PC-3 (cell line): ENCODE measurements around the gene MATN1. TPM values are rescaled to one million over a fixed set of nuclear protein-coding genes. Genes with fewer than 3 reads are reported as not detected.

Experiments
- ATAC-seq: fragments of 200-7000 bp; cut with Tn5 transposase; 2 replicates; pipeline ENCODE4 v1.9.1; 2020; ENCODE audit warnings: mild to moderate bottlenecking, moderate library complexity
- BruUV-seq: library from RNA; stranded (reverse); fragments of 400-500 nt; replicated peaks from 2 replicates; lab custom pipeline; 2021; lab: Mats Ljungman, UMichigan
- CTCF ChIA-PET: fragments of 300-600 bp; sonication (Branson Sonifier 250); formaldehyde crosslinking; loops from one replicate; lab custom pipeline; 2022; ENCODE audit warnings: antibody characterized with exemption; lab: Charles Lee
- POLR2A ChIA-PET: fragments of 300-600 bp; sonication (Branson Sonifier 250); formaldehyde crosslinking; loops from one replicate; lab custom pipeline; 2022; ENCODE audit warnings: antibody characterized with exemption; ENCODE audit not compliant: unreplicated experiment; lab: Charles Lee
- DNase-seq: peaks from one replicate; pipeline ENCODE4 v3.0.0-alpha.2; 2015
- H2AFZ ChIP-seq: fragments of 300-600 bp; sonication (generic); 2 replicates; pipeline ENCODE4 v1.6.0; 2016; ENCODE audit warnings: antibody characterized with exemption, low read length
- H3F3A ChIP-seq: fragments of 300-600 bp; sonication (generic); one replicate; pipeline ENCODE4 v1.6.0; 2017; ENCODE audit warnings: antibody characterized with exemption, low read length, control low read depth, mild to moderate bottlenecking; ENCODE audit not compliant: unreplicated experiment
- H3K27ac ChIP-seq: fragments of 300-600 bp; sonication (generic); 2 replicates; pipeline ENCODE4 v1.5.1; 2016; ENCODE audit warnings: mild to moderate bottlenecking, low read length
- H3K27me3 ChIP-seq: fragments of 300-600 bp; sonication (generic); 2 replicates; pipeline ENCODE4 v1.6.1; 2016; ENCODE audit warnings: low read length, mixed read lengths
- H3K36me3 ChIP-seq: fragments of 300-600 bp; sonication (generic); 2 replicates; pipeline ENCODE4 v1.6.1; 2016; ENCODE audit warnings: low read depth, mixed run types, low read length, mixed read lengths
- H3K4me1 ChIP-seq: fragments of 300-600 bp; sonication (generic); 2 replicates; pipeline ENCODE4 v1.5.1; 2016; ENCODE audit warnings: low read length; ENCODE audit not compliant: insufficient read depth
- H3K4me2 ChIP-seq: fragments of 300-600 bp; sonication (generic); 2 replicates; pipeline ENCODE4 v1.6.0; 2016; ENCODE audit warnings: low read length
- H3K4me3 ChIP-seq: fragments of 300-600 bp; sonication (generic); 2 replicates; pipeline ENCODE4 v1.5.1; 2016; ENCODE audit warnings: mild to moderate bottlenecking, low read length, mixed read lengths
- H3K79me2 ChIP-seq: fragments of 300-600 bp; sonication (generic); 2 replicates; pipeline ENCODE4 v1.6.1; 2017; ENCODE audit warnings: low read length, mixed read lengths
- H3K9ac ChIP-seq: fragments of 300-600 bp; sonication (generic); 2 replicates; pipeline ENCODE4 v1.6.0; 2016; ENCODE audit warnings: mild to moderate bottlenecking, low read length
- H3K9me2 ChIP-seq: fragments of 300-600 bp; sonication (generic); replicated peaks from 2 replicates; pipeline ENCODE4 v1.6.1; 2016; ENCODE audit warnings: mixed run types, low read length, mixed read lengths
- H3K9me3 ChIP-seq: fragments of 300-600 bp; sonication (generic); 2 replicates; pipeline ENCODE4 v1.6.1; 2016; ENCODE audit warnings: low read length, mixed read lengths
- H4K20me1 ChIP-seq: fragments of 300-600 bp; sonication (generic); 2 replicates; pipeline ENCODE4 v1.6.1; 2016; ENCODE audit warnings: low read length, mixed read lengths
- EZH2 ChIP-seq: fragments of 300-600 bp; sonication (generic); IDR thresholded peaks from one replicate; pipeline ENCODE4 v1.6.1; 2017; ENCODE audit warnings: antibody characterized with exemption, mild to moderate bottlenecking, low read length; ENCODE audit not compliant: unreplicated experiment
- EZH2phosphoT487 ChIP-seq: fragments of 300-600 bp; sonication (generic); IDR thresholded peaks from 2 replicates; pipeline ENCODE4 v1.6.1; 2018; ENCODE audit warnings: mild to moderate bottlenecking, antibody characterized with exemption, low read length, borderline replicate concordance
- intact Hi-C: fragments of 100-400 bp; cut with micrococcal nuclease; formaldehyde crosslinking; loops from 2 replicates; pipeline ENCODE4 v1.9.0; 2023
- total RNA-seq: library from RNA; depleted of rRNA; stranded (reverse); fragments of >200 nt; gene quantifications from 2 replicates; pipeline ENCODE4 v1.2.3, GENCODE V29; 2014
- TF ChIP-seq, protein P1 (sequence below): fragments of 300-600 bp; sonication (generic); conservative IDR thresholded peaks from 2 replicates; pipeline ENCODE4 v1.5.1; 2017; ENCODE audit warnings: antibody characterized with exemption, low read depth, mild to moderate bottlenecking, low read length

Gene MATN1
- total RNA-seq, 1 experiment from 2014 or later = not detected

GRCh38 chr1:30760596-30761324 lies 37.4 kb upstream of the MATN1 start:
- Histone ChIP-seq H3K9me2 (no peaks in the 10 kb centered on the region), H3K27ac (no peak overlapping the region), H3F3A (no peaks in the 10 kb centered on the region), H3K9ac (no peak overlapping the region), H3K9me3 (no peaks in the 10 kb centered on the region), H3K4me3 (no peak overlapping the region), H3K27me3 (no peaks in the 10 kb centered on the region), H4K20me1 (no peaks in the 10 kb centered on the region), H3K36me3 (no peaks in the 10 kb centered on the region), H2AFZ (no peak overlapping the region), H3K4me1 (peaks cover 17% of the 10 kb centered on the region), H3K4me2 (no peak overlapping the region), H3K79me2 (no peaks in the 10 kb centered on the region)
- TF ChIP-seq, protein P1, sequence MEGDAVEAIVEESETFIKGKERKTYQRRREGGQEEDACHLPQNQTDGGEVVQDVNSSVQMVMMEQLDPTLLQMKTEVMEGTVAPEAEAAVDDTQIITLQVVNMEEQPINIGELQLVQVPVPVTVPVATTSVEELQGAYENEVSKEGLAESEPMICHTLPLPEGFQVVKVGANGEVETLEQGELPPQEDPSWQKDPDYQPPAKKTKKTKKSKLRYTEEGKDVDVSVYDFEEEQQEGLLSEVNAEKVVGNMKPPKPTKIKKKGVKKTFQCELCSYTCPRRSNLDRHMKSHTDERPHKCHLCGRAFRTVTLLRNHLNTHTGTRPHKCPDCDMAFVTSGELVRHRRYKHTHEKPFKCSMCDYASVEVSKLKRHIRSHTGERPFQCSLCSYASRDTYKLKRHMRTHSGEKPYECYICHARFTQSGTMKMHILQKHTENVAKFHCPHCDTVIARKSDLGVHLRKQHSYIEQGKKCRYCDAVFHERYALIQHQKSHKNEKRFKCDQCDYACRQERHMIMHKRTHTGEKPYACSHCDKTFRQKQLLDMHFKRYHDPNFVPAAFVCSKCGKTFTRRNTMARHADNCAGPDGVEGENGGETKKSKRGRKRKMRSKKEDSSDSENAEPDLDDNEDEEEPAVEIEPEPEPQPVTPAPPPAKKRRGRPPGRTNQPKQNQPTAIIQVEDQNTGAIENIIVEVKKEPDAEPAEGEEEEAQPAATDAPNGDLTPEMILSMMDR = no peak
- TF ChIP-seq EZH2phosphoT487 (no peak), EZH2 (no peak)
- DNase-seq (no peak), ATAC-seq (no peak)
- BruUV-seq = no TSS peak
- ChIA-PET CTCF (no interaction called here), POLR2A (no interaction called here)
- intact Hi-C loops = no loop called here

GRCh38 chr1:30759718-30760281 lies 36.4 kb upstream of the MATN1 start:
- POLR2A ChIA-PET = no interaction called here
- Histone ChIP-seq H3K9ac (no peak overlapping the region), H3K27me3 (no peaks in the 10 kb centered on the region), H3K36me3 (no peaks in the 10 kb centered on the region), H3K9me3 (no peaks in the 10 kb centered on the region), H3K27ac (no peak overlapping the region), H3K9me2 (no peaks in the 10 kb centered on the region), H2AFZ (no peak overlapping the region), H3K4me2 (no peak overlapping the region), H3K4me1 (peaks cover 18% of the 10 kb centered on the region), H3K4me3 (no peak overlapping the region), H3F3A (no peaks in the 10 kb centered on the region), H3K79me2 (no peaks in the 10 kb centered on the region), H4K20me1 (no peaks in the 10 kb centered on the region)
- ATAC-seq = no peak
- no TSS peak for BruUV-seq
- no peak for DNase-seq
- CTCF ChIA-PET = no interaction called here
- TF ChIP-seq EZH2phosphoT487 (no peak), EZH2 (no peak)
- TF ChIP-seq, protein P1 = no peak
- intact Hi-C loops = no loop called here

DNA sequence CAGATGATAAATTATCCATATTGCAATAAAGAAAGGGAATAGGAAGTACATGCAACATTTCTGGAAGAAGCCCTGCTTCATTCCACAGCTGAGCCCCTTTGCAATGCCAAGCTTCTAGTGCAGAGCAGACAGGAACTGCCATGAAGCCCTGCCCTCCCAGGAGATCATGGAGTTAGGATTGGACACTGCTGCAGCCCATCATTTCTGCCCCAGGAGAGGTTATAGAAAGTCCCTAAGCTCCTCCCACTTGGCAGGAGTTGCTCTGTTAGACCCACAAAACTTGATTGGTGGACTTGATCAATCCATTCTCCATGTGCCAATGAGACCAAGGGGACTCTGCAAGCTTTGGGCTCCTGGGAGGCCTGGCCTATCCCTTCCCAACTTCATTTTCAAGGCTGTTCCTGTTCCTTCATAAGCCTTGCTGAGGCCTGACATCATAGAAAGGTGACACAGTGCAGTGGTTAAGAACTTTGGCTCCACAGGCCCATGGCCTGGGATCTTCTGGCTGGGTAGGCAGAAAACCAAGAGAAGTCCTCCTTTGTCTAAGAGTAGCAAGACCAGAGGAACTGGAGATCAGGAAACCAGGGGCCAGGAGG lies 35.5 kb upstream of the MATN1 start:
- no peaks in the 10 kb centered on the region for H3K36me3 ChIP-seq
- no peak overlapping the region for H3K27ac ChIP-seq
- H3K27me3 ChIP-seq = no peaks in the 10 kb centered on the region
- ATAC-seq = no peak
- no peak overlapping the region for H3K4me2 ChIP-seq
- H3K9me2 ChIP-seq = no peaks in the 10 kb centered on the region
- BruUV-seq = no TSS peak
- H3F3A ChIP-seq = no peaks in the 10 kb centered on the region
- H3K9me3 ChIP-seq = no peaks in the 10 kb centered on the region
- DNase-seq = peak; percentile 11
- ChIA-PET POLR2A (no interaction called here), CTCF (no interaction called here)
- H4K20me1 ChIP-seq = no peaks in the 10 kb centered on the region
- H3K79me2 ChIP-seq = no peaks in the 10 kb centered on the region
- no peak overlapping the region for H2AFZ ChIP-seq
- TF ChIP-seq, protein P1 = no peak
- TF ChIP-seq EZH2 (no peak), EZH2phosphoT487 (no peak)
- intact Hi-C loops = no loop called here
- H3K4me1 ChIP-seq = peaks cover 18% of the 10 kb centered on the region
- H3K4me3 ChIP-seq = no peak overlapping the region
- H3K9ac ChIP-seq = no peak overlapping the region
